Measurements from ENCODE around the gene RSBN1L. TPM values are rescaled to one million over a fixed set of nuclear protein-coding genes. Genes with fewer than 3 reads are reported as not detected.

Gene RSBN1L
- polyA plus RNA-seq, 3 donors from 2014 or later, result 4.9 to 11.1 (median 6.5) TPM

DNA sequence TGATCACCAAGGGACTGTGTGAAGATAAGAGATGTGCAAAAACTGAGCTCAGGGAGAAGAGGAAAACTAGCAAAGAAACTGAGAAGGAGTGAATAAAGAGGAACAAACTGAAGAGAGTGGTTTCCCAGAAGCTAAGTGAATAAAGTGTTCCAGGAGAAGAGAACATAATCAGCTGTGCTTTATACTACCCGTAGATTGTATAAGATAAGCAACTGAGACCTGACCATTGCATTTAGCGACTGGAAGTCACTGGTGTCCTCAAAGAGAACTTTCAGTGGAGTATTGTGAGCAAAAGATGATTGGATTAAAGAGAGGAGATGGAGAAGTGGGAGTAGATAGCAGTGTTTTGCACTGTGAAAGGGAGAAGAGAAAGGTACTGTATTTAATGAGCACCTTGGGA, 116.9 kb downstream of the RSBN1L start:
- peaks cover under 1 to 8% (median 5%) of the 10 kb centered on the region in 6 donors for H3K9me3 Mint-ChIP-seq
- H3K4me3 Mint-ChIP-seq, result no peak overlapping the region
- H3K36me3 Mint-ChIP-seq, result peaks cover 15 to 19% (median 18%) of the 10 kb centered on the region in 3 donors
- no peak for DNase-seq
- no peak overlapping the region for H3K27ac Mint-ChIP-seq
- H3K27me3 Mint-ChIP-seq (ENCODE audit: low read depth in 3 of 3), result peaks cover 0 to 2% (median 0%) of the 10 kb centered on the region in 3 donors
- peaks cover 5 to 38% of the 10 kb centered on the region in 2 donors for H3K4me1 Mint-ChIP-seq

DNA sequence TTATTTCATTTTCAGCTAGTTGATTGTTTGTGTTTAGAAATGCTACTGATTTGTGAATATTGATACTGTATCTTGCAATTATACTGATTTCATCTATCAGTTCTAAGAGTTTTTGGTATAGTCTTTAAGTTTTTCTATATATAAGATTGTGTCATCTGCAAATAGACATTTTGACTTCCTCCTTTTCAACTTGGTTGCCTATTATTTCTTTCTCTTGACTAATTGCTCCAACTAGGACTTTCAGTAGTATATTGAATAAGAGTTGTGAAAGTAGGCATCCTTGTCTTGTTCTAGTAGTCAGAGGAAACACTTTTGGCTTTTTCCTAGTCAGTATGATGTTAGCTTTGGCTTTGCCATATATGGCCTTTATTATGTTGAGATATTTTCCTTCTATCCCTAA, 122.8 kb downstream of the RSBN1L start:
- H3K4me3 Mint-ChIP-seq, result no peak overlapping the region
- H3K27ac Mint-ChIP-seq, result no peak overlapping the region
- H3K9me3 Mint-ChIP-seq, result peaks cover 26 to 43% (median 32%) of the 10 kb centered on the region in 6 donors
- DNase-seq, result no peak
- H3K36me3 Mint-ChIP-seq, result peaks cover 41 to 58% (median 57%) of the 10 kb centered on the region in 3 donors
- H3K27me3 Mint-ChIP-seq (ENCODE audit: low read depth in 3 of 3), result peaks cover 0 to 1% (median 0%) of the 10 kb centered on the region in 3 donors
- H3K4me1 Mint-ChIP-seq, result peaks cover 13 to 44% of the 10 kb centered on the region in 2 donors

DNA sequence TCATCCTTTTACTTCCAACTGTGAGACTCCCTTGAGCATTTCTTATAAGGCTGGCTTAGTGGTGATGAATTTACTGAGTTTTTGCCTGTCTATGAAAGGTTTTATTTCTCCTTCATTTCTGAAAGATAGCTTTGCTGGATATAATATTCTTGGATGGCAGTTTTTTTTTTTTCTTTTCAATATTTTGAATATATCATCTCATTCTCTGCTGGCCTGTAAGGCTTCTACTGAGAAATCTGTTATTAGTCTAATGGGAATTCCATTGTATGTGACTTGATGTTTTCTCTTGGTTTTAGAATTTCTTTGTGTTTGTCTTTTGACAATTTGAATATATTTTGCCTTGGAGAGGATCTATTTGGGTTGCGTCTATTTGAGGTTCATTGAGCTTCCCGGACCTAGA, 124.7 kb downstream of the RSBN1L start:
- H3K4me1 Mint-ChIP-seq, result peaks cover 15 to 49% of the 10 kb centered on the region in 2 donors
- no peak for DNase-seq

DNA sequence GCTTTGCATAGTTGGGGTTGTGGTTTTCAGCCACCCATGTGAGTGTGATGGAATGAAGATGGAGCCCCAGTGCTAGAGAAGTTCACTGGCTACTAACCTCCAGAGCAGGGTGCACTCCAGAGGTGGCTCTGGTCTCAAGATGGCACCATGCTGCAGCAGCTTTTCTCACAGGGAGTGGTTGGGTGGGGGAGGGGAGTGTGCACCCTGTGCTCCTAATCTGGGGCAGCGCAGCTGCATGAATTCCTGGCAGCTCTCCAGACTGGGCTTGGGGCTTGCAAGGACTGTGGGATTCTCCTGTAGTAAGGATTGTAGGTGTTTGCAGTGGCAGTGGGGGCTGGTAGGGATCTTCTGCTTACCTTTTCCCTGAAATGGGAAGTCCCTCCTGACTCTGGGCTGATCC, 126.0 kb downstream of the RSBN1L start:
- Mint-ChIP-seq H3K9me3 (peaks cover 23 to 47% (median 34%) of the 10 kb centered on the region in 6 donors), H3K36me3 (peaks cover 38 to 57% (median 54%) of the 10 kb centered on the region in 3 donors), H3K4me3 (no peak overlapping the region)

More for the DNA sequence above, 124.7 kb downstream of the RSBN1L start:
- no peak overlapping the region for H3K27ac Mint-ChIP-seq
- peaks cover 47 to 65% (median 62%) of the 10 kb centered on the region in 3 donors for H3K36me3 Mint-ChIP-seq
- H3K9me3 Mint-ChIP-seq, result peaks cover 26 to 47% (median 34%) of the 10 kb centered on the region in 6 donors
- H3K27me3 Mint-ChIP-seq (ENCODE audit: low read depth in 3 of 3), result peaks cover 0 to 2% (median 1%) of the 10 kb centered on the region in 3 donors
- no peak overlapping the region for H3K4me3 Mint-ChIP-seq

DNA sequence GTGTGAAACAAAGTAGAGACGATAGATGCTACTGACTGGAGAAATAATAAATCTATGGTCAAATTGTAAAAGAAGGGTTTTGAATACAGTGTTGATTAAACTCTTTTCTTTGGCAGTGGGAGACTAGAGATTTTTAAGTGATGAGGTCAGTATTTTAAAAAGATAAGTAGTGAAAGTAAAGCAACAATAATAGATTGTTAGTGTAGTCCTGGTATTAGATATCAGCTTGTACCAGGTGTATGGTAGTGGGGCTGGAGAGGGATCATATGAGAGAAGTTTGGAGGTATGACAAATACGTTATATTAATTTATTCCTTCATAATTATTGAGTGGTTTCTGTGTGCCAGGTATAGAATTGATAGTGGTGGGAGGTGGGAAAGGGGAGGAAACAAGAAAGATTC, 127.5 kb downstream of the RSBN1L start:
- peaks cover 0 to 2% (median 1%) of the 10 kb centered on the region in 3 donors for H3K27me3 Mint-ChIP-seq (ENCODE audit: low read depth in 3 of 3)
- peaks cover 27 to 47% (median 42%) of the 10 kb centered on the region in 3 donors for H3K36me3 Mint-ChIP-seq

More for the DNA sequence above, 126.0 kb downstream of the RSBN1L start:
- peaks cover 21 to 53% of the 10 kb centered on the region in 2 donors for H3K4me1 Mint-ChIP-seq
- H3K27me3 Mint-ChIP-seq (ENCODE audit: low read depth in 3 of 3), result peaks cover 0 to 2% (median 1%) of the 10 kb centered on the region in 3 donors
- DNase-seq, result no peak
- H3K27ac Mint-ChIP-seq, result no peak overlapping the region

DNA sequence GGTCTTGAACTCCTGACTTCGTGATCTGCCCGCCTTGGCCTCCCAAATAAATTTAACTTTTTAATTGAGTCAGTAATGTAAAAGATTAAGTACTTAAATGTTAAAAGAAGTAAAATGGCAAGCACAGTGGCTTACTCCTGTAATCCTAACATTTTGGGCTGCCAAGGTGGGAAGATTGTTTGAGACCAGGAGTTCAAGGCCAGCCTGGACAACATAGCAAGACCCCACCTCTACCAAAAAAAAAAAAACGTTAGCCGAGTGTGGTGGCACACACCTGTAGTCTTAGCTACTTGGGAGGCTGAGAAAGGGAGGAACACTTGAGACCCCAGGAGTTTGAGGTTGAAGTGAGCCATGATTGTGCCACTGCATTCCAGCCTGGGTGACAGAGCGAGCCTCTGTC, 128.4 kb downstream of the RSBN1L start:
- Mint-ChIP-seq H3K36me3 (peaks cover 21 to 39% (median 34%) of the 10 kb centered on the region in 3 donors), H3K27me3 (ENCODE audit: low read depth in 3 of 3) (peaks cover 0 to 2% (median 1%) of the 10 kb centered on the region in 3 donors), H3K27ac (no peak overlapping the region), H3K4me1 (peaks cover 25 to 50% of the 10 kb centered on the region in 2 donors), H3K4me3 (no peak overlapping the region), H3K9me3 (peaks cover 19 to 32% (median 29%) of the 10 kb centered on the region in 6 donors)
- no peak for DNase-seq

More for the DNA sequence above, 127.5 kb downstream of the RSBN1L start:
- no peak overlapping the region for H3K27ac Mint-ChIP-seq
- H3K9me3 Mint-ChIP-seq, result peaks cover 23 to 38% (median 34%) of the 10 kb centered on the region in 6 donors
- H3K4me1 Mint-ChIP-seq, result peaks cover 25 to 52% of the 10 kb centered on the region in 2 donors
- DNase-seq, result no peak
- no peak overlapping the region for H3K4me3 Mint-ChIP-seq

DNA sequence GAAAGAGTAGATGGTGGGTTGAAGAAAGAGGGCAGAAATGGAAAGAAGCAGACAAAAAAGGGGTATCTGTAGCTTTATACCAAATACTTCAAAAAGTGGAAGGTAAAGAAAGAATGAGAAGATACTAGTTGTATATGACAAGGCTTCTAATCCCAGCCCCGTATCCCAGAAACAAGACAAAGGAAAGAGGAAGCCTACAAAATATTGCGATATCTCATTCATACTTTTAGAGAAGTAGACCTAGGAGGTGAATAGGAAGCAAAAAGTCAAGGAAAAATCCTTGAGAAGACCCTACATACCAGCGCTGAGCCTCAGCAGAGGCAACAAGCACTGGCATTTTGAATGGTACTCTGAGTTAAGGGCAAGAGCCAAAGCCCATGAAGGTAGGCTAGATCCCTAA, 128.9 kb downstream of the RSBN1L start:
- no peak for DNase-seq
- Mint-ChIP-seq H3K9me3 (peaks cover 15 to 27% (median 24%) of the 10 kb centered on the region in 6 donors), H3K27me3 (ENCODE audit: low read depth in 3 of 3) (peaks cover 0 to 2% (median 1%) of the 10 kb centered on the region in 3 donors), H3K4me1 (peaks cover 25 to 50% of the 10 kb centered on the region in 2 donors), H3K4me3 (no peak overlapping the region), H3K36me3 (peaks cover 19 to 35% (median 29%) of the 10 kb centered on the region in 3 donors), H3K27ac (peak overlapping the region in 1 of 6 donors; percentile 53)

DNA sequence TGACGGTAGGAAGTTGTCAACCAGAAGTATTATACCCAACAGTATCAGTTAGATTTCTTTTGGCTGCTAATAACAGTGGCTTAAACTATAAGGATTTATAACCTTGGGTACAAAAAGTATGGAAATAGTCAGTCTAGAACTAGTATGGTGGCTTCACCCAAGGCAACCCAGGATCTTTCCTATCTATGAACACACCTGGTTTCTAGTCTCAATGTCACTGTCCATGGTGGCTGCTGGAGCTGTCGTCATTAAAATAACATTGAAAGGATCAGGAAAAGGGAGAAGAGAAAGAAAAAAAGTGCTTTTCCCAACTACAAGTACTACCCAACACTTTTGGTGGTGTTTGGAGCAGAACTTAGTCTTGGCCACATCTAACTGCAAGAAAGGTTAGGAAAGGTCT, 130.0 kb downstream of the RSBN1L start:
- no peak for DNase-seq
- H3K4me3 Mint-ChIP-seq, result no peak overlapping the region
- H3K36me3 Mint-ChIP-seq, result peaks cover 9 to 23% (median 17%) of the 10 kb centered on the region in 3 donors
- H3K27me3 Mint-ChIP-seq (ENCODE audit: low read depth in 3 of 3), result peaks cover 0 to 2% (median under 1%) of the 10 kb centered on the region in 3 donors
- H3K9me3 Mint-ChIP-seq, result peaks cover 3 to 16% (median 12%) of the 10 kb centered on the region in 6 donors
- H3K27ac Mint-ChIP-seq, result peak overlapping the region in 1 of 6 donors; percentile 4
- peaks cover 25 to 54% of the 10 kb centered on the region in 2 donors for H3K4me1 Mint-ChIP-seq

DNA sequence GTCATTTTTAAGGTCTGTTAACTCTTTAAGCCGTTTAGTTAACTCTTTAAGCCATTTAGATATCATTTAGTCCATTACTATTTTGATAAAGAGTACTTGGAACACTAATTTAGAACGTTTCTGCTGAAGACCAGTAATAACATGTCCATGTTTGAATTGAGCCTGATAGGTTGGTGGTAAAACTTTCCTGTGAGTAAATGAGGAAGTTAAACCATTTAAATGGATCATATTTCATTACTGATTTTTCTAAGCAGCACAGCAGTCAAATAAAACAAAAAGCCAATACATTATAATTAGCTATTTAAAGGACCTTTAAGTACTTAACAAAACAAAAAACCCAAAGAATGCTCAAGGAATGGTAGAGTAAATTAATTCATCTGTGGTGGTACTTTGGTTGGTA, 131.7 kb downstream of the RSBN1L start:
- Mint-ChIP-seq H3K27me3 (ENCODE audit: low read depth in 3 of 3) (peaks cover 0 to 2% (median 0%) of the 10 kb centered on the region in 3 donors), H3K27ac (no peak overlapping the region), H3K4me1 (peaks cover 23 to 50% of the 10 kb centered on the region in 2 donors), H3K4me3 (no peak overlapping the region), H3K9me3 (peaks cover 0 to 13% (median 4%) of the 10 kb centered on the region in 6 donors), H3K36me3 (peaks cover 5 to 12% (median 10%) of the 10 kb centered on the region in 3 donors)
- no peak for DNase-seq

DNA sequence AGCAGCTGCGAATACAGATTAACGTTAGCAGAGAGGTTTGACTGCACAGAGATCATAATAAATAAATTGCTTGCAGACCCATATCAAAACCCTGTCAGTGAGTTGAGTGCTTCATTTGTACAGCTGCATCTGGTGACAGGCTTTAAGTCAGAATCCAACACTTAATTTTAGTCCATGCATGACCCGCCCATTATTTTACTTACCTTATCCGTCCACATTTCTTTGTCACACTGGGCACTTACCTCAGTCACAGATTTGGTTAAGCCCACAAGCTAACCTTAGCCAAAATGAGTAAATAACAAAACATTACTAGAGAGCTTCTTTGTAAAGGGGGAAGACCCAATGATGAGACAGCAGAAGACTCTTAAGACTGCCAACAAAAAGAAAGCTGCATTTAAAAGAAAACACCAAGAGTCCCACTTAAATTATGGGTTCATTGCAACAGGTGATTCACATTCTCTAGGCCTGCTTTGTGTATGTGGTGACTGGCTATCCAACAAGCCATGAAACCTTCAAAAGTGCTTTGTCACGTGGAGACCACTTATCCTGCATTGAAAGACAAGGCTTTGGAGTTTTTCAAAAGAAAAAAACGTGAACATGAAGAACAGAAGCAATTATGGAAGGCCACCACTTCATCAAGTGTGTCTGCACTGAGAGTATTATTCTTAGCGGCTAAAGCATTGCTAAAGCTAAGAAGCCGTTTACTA, 134.5 kb downstream of the RSBN1L start:
- Mint-ChIP-seq H3K9me3 (peaks cover 0 to 2% (median under 1%) of the 10 kb centered on the region in 6 donors), H3K4me3 (no peak overlapping the region), H3K4me1 (peaks cover 29 to 55% of the 10 kb centered on the region in 2 donors), H3K27me3 (ENCODE audit: low read depth in 3 of 3) (peaks cover 0 to 1% (median 0%) of the 10 kb centered on the region in 3 donors), H3K27ac (peak overlapping the region in 1 of 6 donors; percentile 64), H3K36me3 (peaks cover 0 to 2% (median 1%) of the 10 kb centered on the region in 3 donors)
- DNase-seq, result no peak

DNA sequence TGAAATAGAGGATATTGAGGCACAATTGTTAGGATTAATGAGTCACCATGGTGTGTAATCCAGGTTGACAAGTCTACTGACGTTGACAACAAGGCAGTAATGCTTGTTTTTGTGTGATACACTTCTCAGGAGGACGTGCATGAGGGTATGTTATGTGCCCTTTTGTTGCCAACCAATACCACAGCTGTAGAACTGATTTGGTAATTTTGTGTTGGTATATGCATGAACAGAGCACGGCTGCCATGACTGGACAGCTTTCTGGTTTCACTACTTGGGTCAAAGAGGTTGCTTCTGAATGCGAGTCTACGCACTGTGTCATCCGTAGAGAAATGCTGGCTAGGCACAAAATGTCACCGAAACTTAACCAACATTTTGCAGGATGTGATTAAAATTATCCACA, 135.2 kb downstream of the RSBN1L start:
- Mint-ChIP-seq H3K4me3 (no peak overlapping the region), H3K9me3 (no peaks in the 10 kb centered on the region), H3K27ac (peak overlapping the region in 1 of 6 donors; percentile 17), H3K4me1 (peaks cover 26 to 48% of the 10 kb centered on the region in 2 donors), H3K27me3 (ENCODE audit: low read depth in 3 of 3) (peaks cover 0 to 1% (median 0%) of the 10 kb centered on the region in 3 donors), H3K36me3 (no peaks in the 10 kb centered on the region)
- DNase-seq, result no peak

DNA sequence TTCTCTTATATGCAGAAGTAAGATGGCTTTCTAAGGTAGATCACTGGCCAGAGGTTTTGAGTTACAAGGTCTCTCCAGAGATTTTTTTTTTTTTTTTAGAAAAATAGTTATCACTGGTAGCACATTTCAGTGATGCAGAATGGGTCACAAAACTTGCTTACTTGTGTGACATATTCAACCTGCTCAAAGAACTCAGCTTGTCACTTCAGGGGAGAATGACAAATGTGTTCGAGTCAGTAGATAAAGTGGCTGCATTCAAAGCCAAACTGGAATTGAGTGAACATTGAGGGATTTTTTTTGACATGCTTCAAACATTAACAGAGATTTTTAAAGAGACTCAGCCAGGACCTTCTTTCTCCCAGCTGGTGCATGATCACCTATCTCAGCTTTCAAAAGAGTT, 135.7 kb downstream of the RSBN1L start:
- Mint-ChIP-seq H3K4me3 (no peak overlapping the region), H3K9me3 (no peaks in the 10 kb centered on the region), H3K27me3 (ENCODE audit: low read depth in 3 of 3) (peaks cover 0 to 1% (median 0%) of the 10 kb centered on the region in 3 donors), H3K36me3 (no peaks in the 10 kb centered on the region), H3K4me1 (peaks cover 22 to 43% of the 10 kb centered on the region in 2 donors), H3K27ac (no peak overlapping the region)
- DNase-seq, result no peak
